H9 (cell line): ENCODE results near the gene PTRH1. TPM values are rescaled to one million over a fixed set of nuclear protein-coding genes. Genes with fewer than 3 reads are reported as not detected.

Source experiments
- DNase-seq: peaks from one replicate; pipeline ENCODE4 v3.0.0-alpha.2; 2017
- H2AFZ ChIP-seq: one replicate; pipeline ENCODE4 v1.6.1; 2013; ENCODE audit warnings: mild to moderate bottlenecking, low read length, control low read depth, moderate library complexity
- H2AK5ac ChIP-seq: 2 replicates; pipeline ENCODE4 v1.6.1; 2013; ENCODE audit warnings: low read length, control low read depth, mixed read lengths; ENCODE audit not compliant: insufficient read length
- H2BK120ac ChIP-seq: one replicate; pipeline ENCODE4 v1.6.1; 2013; ENCODE audit warnings: low read depth, mild to moderate bottlenecking, low read length, control low read depth, inconsistent platforms; ENCODE audit not compliant: poor library complexity, severe bottlenecking
- H2BK12ac ChIP-seq: 2 replicates; pipeline ENCODE4 v1.6.1; 2013; ENCODE audit warnings: low read length, control low read depth, mixed read lengths, low read depth; ENCODE audit not compliant: insufficient read length
- H2BK15ac ChIP-seq: 2 replicates; pipeline ENCODE4 v1.6.1; 2013; ENCODE audit warnings: low read depth, low read length, control low read depth
- H2BK20ac ChIP-seq: one replicate; pipeline ENCODE4 v1.6.1; 2013; ENCODE audit warnings: low read depth, mild to moderate bottlenecking, low read length, control low read depth, inconsistent platforms; ENCODE audit not compliant: poor library complexity, severe bottlenecking
- H2BK5ac ChIP-seq: 2 replicates; pipeline ENCODE4 v1.6.1; 2013; ENCODE audit warnings: low read length, control low read depth, mixed read lengths; ENCODE audit not compliant: insufficient read length
- H3K14ac ChIP-seq: 2 replicates; pipeline ENCODE4 v1.6.1; 2013; ENCODE audit warnings: low read length, control low read depth; ENCODE audit not compliant: insufficient read depth
- H3K18ac ChIP-seq: 2 replicates; pipeline ENCODE4 v1.6.1; 2013; ENCODE audit warnings: low read depth, mild to moderate bottlenecking, mixed read lengths, low read length, control low read depth; ENCODE audit not compliant: insufficient read length
- H3K23ac ChIP-seq: 2 replicates; pipeline ENCODE4 v1.6.1; 2013; ENCODE audit warnings: low read length, control low read depth, mixed read lengths, low read depth; ENCODE audit not compliant: insufficient read length
- H3K23me2 ChIP-seq: 2 replicates; pipeline ENCODE4 v1.6.1; 2013; ENCODE audit warnings: low read depth, mild to moderate bottlenecking, mixed read lengths, low read length, control low read depth; ENCODE audit not compliant: insufficient read length, poor library complexity, severe bottlenecking
- H3K27ac ChIP-seq: 2 replicates; pipeline ENCODE4 v1.5.1; 2013; ENCODE audit warnings: low read length, control low read depth, mixed read lengths, low read depth; ENCODE audit not compliant: insufficient read length
- H3K27me3 ChIP-seq: 2 replicates; pipeline ENCODE4 v1.6.1; 2013; ENCODE audit warnings: low read length, control low read depth, inconsistent platforms; ENCODE audit not compliant: insufficient read depth
- H3K4ac ChIP-seq: 2 replicates; pipeline ENCODE4 v1.6.1; 2013; ENCODE audit warnings: low read depth, mild to moderate bottlenecking, control low read depth, inconsistent platforms, low read length, moderate library complexity
- H3K4me1 ChIP-seq: 2 replicates; pipeline ENCODE4 v1.6.1; 2013; ENCODE audit warnings: low read length, control low read depth, inconsistent platforms; ENCODE audit not compliant: insufficient read depth
- H3K4me2 ChIP-seq: 2 replicates; pipeline ENCODE4 v1.6.1; 2013; ENCODE audit warnings: low read length, control low read depth, mixed read lengths; ENCODE audit not compliant: insufficient read length, insufficient read depth
- H3K56ac ChIP-seq: 2 replicates; pipeline ENCODE4 v1.6.1; 2013; ENCODE audit warnings: low read depth, mild to moderate bottlenecking, mixed read lengths, low read length, control low read depth; ENCODE audit not compliant: insufficient read length
- H3K79me1 ChIP-seq: 2 replicates; pipeline ENCODE4 v1.6.1; 2013; ENCODE audit warnings: low read depth, mild to moderate bottlenecking, moderate library complexity, low read length, control low read depth, inconsistent platforms; ENCODE audit not compliant: insufficient read depth, poor library complexity, severe bottlenecking
- H3K79me2 ChIP-seq: 2 replicates; pipeline ENCODE4 v1.6.1; 2013; ENCODE audit warnings: low read length, control low read depth, inconsistent platforms; ENCODE audit not compliant: insufficient read depth
- H3K9ac ChIP-seq: 2 replicates; pipeline ENCODE4 v1.6.1; 2013; ENCODE audit warnings: low read length, control low read depth, mixed read lengths; ENCODE audit not compliant: insufficient read length; ENCODE audit errors: extremely low read depth
- H3K9me3 ChIP-seq: one replicate; pipeline ENCODE4 v1.6.1; 2013; ENCODE audit warnings: low read depth, low read length, inconsistent platforms; ENCODE audit not compliant: control insufficient read depth
- H3T11ph ChIP-seq: one replicate; pipeline ENCODE4 v1.6.1; 2013; ENCODE audit warnings: mild to moderate bottlenecking, low read length, control low read depth, inconsistent platforms
- H4K20me1 ChIP-seq: one replicate; pipeline ENCODE4 v1.6.1; 2013; ENCODE audit not compliant: control insufficient read depth, insufficient read length, insufficient read depth
- H4K5ac ChIP-seq: 2 replicates; pipeline ENCODE4 v1.6.1; 2013; ENCODE audit warnings: low read depth, mild to moderate bottlenecking, mixed read lengths, low read length, control low read depth; ENCODE audit not compliant: insufficient read length
- H4K8ac ChIP-seq: replicated peaks from 2 replicates; pipeline ENCODE4 v1.6.1; 2013; ENCODE audit warnings: low read length, control low read depth, mixed read lengths, low read depth; ENCODE audit not compliant: insufficient read length
- H4K91ac ChIP-seq: 2 replicates; pipeline ENCODE4 v1.6.1; 2013; ENCODE audit warnings: low read depth, mild to moderate bottlenecking, moderate library complexity, mixed read lengths, low read length, control low read depth; ENCODE audit not compliant: insufficient read length
- H3K27ac Mint-ChIP-seq, 3 experiments: 2 replicates in 2 of 3; 3 replicates in 1 of 3; pipeline ENCODE4 v1.8.0; 2020 to 2021; ENCODE audit warnings: mixed read lengths in 3 of 3, mild to moderate bottlenecking in 1 of 3, moderate library complexity in 1 of 3
- H3K27me3 Mint-ChIP-seq: 2 replicates; pipeline ENCODE4 v1.8.0; 2021; ENCODE audit warnings: low read depth, mild to moderate bottlenecking, moderate library complexity, mixed read lengths
- H3K36me3 Mint-ChIP-seq, 3 experiments: 2 replicates in 2 of 3; 3 replicates in 1 of 3; pipeline ENCODE4 v1.8.0; 2020 to 2021; ENCODE audit warnings: low read depth in 3 of 3, mixed read lengths in 3 of 3; ENCODE audit not compliant: insufficient read depth in 1 of 3
- H3K4me1 Mint-ChIP-seq, 2 experiments: 2 replicates each; pipeline ENCODE4 v1.8.0; 2020; ENCODE audit warnings: mixed read lengths in 2 of 2
- H3K4me3 Mint-ChIP-seq, 2 experiments: 2 replicates in 1 of 2; 3 replicates in 1 of 2; pipeline ENCODE4 v1.8.0; 2020 to 2021; ENCODE audit warnings: mild to moderate bottlenecking in 2 of 2, mixed read lengths in 2 of 2, moderate library complexity in 1 of 2
- H3K9me3 Mint-ChIP-seq, 2 experiments: 2 replicates in 1 of 2; 3 replicates in 1 of 2; pipeline ENCODE4 v1.8.0; 2020; ENCODE audit warnings: mild to moderate bottlenecking in 2 of 2, mixed read lengths in 2 of 2, moderate library complexity in 1 of 2
- WGBS: extraction: QIAGEN DNeasy Blood & Tissue Kit; methylation state at CpG from one replicate; pipeline ENCODE4 v1.1.7; 2013; ENCODE audit warnings: missing lambda C conversion rate, low lambda C conversion rate, mixed read lengths; ENCODE audit not compliant: insufficient read length; ENCODE audit errors: extremely low coverage; 5-methylcytosine and 5-hydroxymethylcytosine counted together
- total RNA-seq: library from RNA; stranded (reverse); gene quantifications from 2 replicates; pipeline ENCODE4 v1.2.1, GENCODE V29; 2021
- TF ChIP-seq, protein P1 (sequence below): fragments of 200-600 bp; sonication (generic); conservative IDR thresholded peaks from 3 replicates; pipeline ENCODE4 v1.8.0; 2021; ENCODE audit warnings: antibody characterized with exemption, mild to moderate bottlenecking

Gene PTRH1
- total RNA-seq, 1 experiment from 2014 or later: 10.9 TPM

DNA sequence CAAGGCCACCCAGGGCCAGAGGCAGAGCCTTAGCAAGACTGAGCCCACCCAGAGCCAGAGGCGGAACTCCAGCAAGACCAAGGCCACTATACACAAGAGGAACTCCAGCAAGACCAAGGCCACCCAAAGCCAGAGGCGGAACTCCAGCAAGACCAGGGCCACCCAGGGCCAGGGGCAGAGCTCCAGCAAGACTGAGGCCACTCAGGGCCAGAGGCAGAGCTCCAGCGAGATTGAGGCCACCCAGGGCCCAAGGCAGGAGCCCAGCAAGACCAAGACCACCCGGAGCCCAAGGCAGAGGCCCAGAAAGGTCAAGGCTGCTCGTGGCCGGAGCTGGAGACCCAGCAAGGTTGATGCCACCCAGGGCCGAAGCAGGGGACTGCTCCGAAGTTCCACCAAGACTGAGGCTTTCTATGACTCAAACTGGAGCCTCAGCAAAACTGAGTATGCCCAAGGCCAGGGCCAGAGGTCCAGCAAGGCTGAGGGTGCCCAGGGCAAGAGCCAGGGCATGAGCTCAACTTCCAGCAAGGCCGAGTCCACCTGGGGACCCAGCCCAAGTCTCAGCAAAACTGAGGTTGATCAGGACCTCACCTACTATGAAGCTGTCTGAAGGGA is 15.4 kb upstream of the PTRH1 start:
- Histone ChIP-seq H2BK5ac (no peak overlapping the region), H3K18ac (no peak overlapping the region), H4K5ac (no peak overlapping the region), H3K4me1 (no peaks in the 10 kb centered on the region), H4K91ac (no peak overlapping the region), H3K56ac (no peak overlapping the region), H4K8ac (no peak overlapping the region), H3K79me1 (no peaks in the 10 kb centered on the region), H2AK5ac (no peak overlapping the region), H3K14ac (no peak overlapping the region), H3K23ac (no peak overlapping the region), H3T11ph (no peak overlapping the region), H3K4ac (no peak overlapping the region), H2BK15ac (no peak overlapping the region), H3K23me2 (no peaks in the 10 kb centered on the region), H3K27ac (no peak overlapping the region), H3K27me3 (no peaks in the 10 kb centered on the region), H3K79me2 (no peaks in the 10 kb centered on the region), H2AFZ (no peak overlapping the region), H2BK20ac (no peak overlapping the region), H3K4me2 (no peak overlapping the region), H3K9ac (no peak overlapping the region), H4K20me1 (no peaks in the 10 kb centered on the region), H3K9me3 (no peaks in the 10 kb centered on the region), H2BK120ac (no peak overlapping the region), H2BK12ac (no peak overlapping the region)
- TF ChIP-seq, protein P1, sequence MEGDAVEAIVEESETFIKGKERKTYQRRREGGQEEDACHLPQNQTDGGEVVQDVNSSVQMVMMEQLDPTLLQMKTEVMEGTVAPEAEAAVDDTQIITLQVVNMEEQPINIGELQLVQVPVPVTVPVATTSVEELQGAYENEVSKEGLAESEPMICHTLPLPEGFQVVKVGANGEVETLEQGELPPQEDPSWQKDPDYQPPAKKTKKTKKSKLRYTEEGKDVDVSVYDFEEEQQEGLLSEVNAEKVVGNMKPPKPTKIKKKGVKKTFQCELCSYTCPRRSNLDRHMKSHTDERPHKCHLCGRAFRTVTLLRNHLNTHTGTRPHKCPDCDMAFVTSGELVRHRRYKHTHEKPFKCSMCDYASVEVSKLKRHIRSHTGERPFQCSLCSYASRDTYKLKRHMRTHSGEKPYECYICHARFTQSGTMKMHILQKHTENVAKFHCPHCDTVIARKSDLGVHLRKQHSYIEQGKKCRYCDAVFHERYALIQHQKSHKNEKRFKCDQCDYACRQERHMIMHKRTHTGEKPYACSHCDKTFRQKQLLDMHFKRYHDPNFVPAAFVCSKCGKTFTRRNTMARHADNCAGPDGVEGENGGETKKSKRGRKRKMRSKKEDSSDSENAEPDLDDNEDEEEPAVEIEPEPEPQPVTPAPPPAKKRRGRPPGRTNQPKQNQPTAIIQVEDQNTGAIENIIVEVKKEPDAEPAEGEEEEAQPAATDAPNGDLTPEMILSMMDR: no peak
- Mint-ChIP-seq H3K36me3 (no peaks in the 10 kb centered on the region; a peak in 1 of 7 replicates), H3K4me3 (no peak overlapping the region; a peak in 1 of 5 replicates), H3K27ac (peak overlapping the region in 2 of 3 experiments; percentile 31 to 34; a peak in 1 of 7 replicates), H3K4me1 (peaks cover 9 to 10% of the 10 kb centered on the region in 2 experiments), H3K9me3 (no peaks in the 10 kb centered on the region), H3K27me3 (peaks cover 2% of the 10 kb centered on the region; the same call in 1 of the 2 replicates)
- DNase-seq: no peak
- WGBS: no CpG with 5 or more reads among the region's 9 CpGs
